Body of pancreas (tissue), 4 donors: ENCODE data around the gene ETFA.

Experiments used
- CTCF ChIP-seq, 7 experiments: fragments of 450-650 bp in 4 of 7; fragments of 200-600 bp in 3 of 7; sonication (generic) in 3 of 7; IDR thresholded peaks; one replicate each; pipeline ENCODE4 v1.5.1; 2016 to 2019; ENCODE audit warnings: antibody characterized with exemption in 7 of 7
- POLR2A ChIP-seq, 3 donors: fragments of 450-650 bp; IDR thresholded peaks; one replicate each; pipeline ENCODE4 v1.6.1; 2016; ENCODE audit warnings: antibody characterized with exemption in 3 of 3, mild to moderate bottlenecking in 2 of 3

GRCh38 chr15:76298986-76299385 is 12.3 kb downstream of the ETFA start:
- no peak for TF ChIP-seq CTCF (IDR thresholded peaks at IDR 0.05)
- TF ChIP-seq POLR2A (IDR thresholded peaks at IDR 0.05) = no peak
